OCI-LY3 (cell line): ENCODE measurements around the gene NDUFS8.

Experiments
- H2AFZ ChIP-seq: fragments of 200-600, 300-600 bp; shearing (Covaris generic); 2 replicates; pipeline ENCODE4 v1.6.0; 2014; ENCODE audit warnings: antibody characterized with exemption, low read depth, low read length
- H3K27ac ChIP-seq: fragments of 200-600, 300-600 bp; sonication (generic); 2 replicates; pipeline ENCODE4 v1.5.1; 2014; ENCODE audit warnings: mild to moderate bottlenecking, low read length, moderate library complexity, mixed read lengths
- H3K27me3 ChIP-seq: fragments of 200-600, 300-600 bp; sonication (generic); 2 replicates; pipeline ENCODE4 v1.6.1; 2014; ENCODE audit warnings: low read depth, low read length, mixed read lengths
- H3K36me3 ChIP-seq: fragments of 200-600, 300-600 bp; sonication (generic); replicated peaks from 2 replicates; pipeline ENCODE3; 2014; ENCODE audit warnings: low read depth, low read length, mixed read lengths
- H3K4me1 ChIP-seq: fragments of 300-600, 200-600 bp; sonication (generic); 2 replicates; pipeline ENCODE4 v1.6.1; 2014; ENCODE audit warnings: low read length, mixed read lengths
- H3K4me2 ChIP-seq: fragments of 200-600, 300-600 bp; sonication (generic); 2 replicates; pipeline ENCODE4 v1.6.1; 2014; ENCODE audit warnings: low read length, mixed read lengths
- H3K4me3 ChIP-seq: fragments of 300-600, 200-600 bp; sonication (generic); 2 replicates; pipeline ENCODE4 v1.5.1; 2014; ENCODE audit warnings: antibody characterized with exemption, mild to moderate bottlenecking, low read length, moderate library complexity
- H3K79me2 ChIP-seq: fragments of 300-600, 200-600 bp; shearing (Covaris generic); 2 replicates; pipeline ENCODE4 v1.6.1; 2014; ENCODE audit warnings: mild to moderate bottlenecking, low read length, mixed read lengths
- H3K9ac ChIP-seq: fragments of 300-600, 200-600 bp; shearing (Covaris generic); 2 replicates; pipeline ENCODE4 v1.6.0; 2014; ENCODE audit warnings: mild to moderate bottlenecking, low read length, moderate library complexity
- H3K9me3 ChIP-seq: fragments of 200-600, 300-600 bp; shearing (Covaris generic); 2 replicates; pipeline ENCODE4 v1.6.1; 2014; ENCODE audit warnings: low read length, mixed read lengths; ENCODE audit not compliant: insufficient read depth
- H4K20me1 ChIP-seq: fragments of 200-600, 300-600 bp; sonication (generic); 2 replicates; pipeline ENCODE4 v1.6.1; 2016; ENCODE audit warnings: low read length, mixed read lengths; ENCODE audit not compliant: insufficient read depth
- CTCF ChIP-seq: fragments of 200-600, 300-600 bp; sonication (generic); IDR thresholded peaks from 2 replicates; pipeline ENCODE4 v1.5.1; 2014; ENCODE audit warnings: antibody characterized with exemption, low read length, low read depth
- EZH2phosphoT487 ChIP-seq: fragments of 200-600 bp; shearing (Covaris generic); IDR thresholded peaks from 2 replicates; pipeline ENCODE4 v1.6.1; 2018; ENCODE audit warnings: antibody characterized with exemption, mixed run types, low read depth

NDUFS8 gene

GRCh38 chr11:67999704-68000103 is 30.8 kb upstream of the NDUFS8 start:
- H4K20me1 ChIP-seq = peaks cover 36% of the 10 kb centered on the region

GRCh38 chr11:68002575-68002937 is 27.9 kb upstream of the NDUFS8 start:
- Histone ChIP-seq H2AFZ (no peak overlapping the region), H3K4me2 (peak overlapping the region; percentile 88), H3K36me3 (peaks cover 46% of the 10 kb centered on the region), H3K9me3 (no peaks in the 10 kb centered on the region), H3K4me3 (peak overlapping the region; percentile 88), H3K27ac (peak overlapping the region; percentile 91), H3K27me3 (no peaks in the 10 kb centered on the region), H3K4me1 (peaks cover 37% of the 10 kb centered on the region), H3K79me2 (peaks cover 55% of the 10 kb centered on the region), H3K9ac (peak overlapping the region; percentile 83), H4K20me1 (peaks cover 14% of the 10 kb centered on the region)
- TF ChIP-seq EZH2phosphoT487 (no peak), CTCF (no peak)

More at GRCh38 chr11:67999704-68000103, 30.8 kb upstream of the NDUFS8 start:
- Histone ChIP-seq H3K27ac (no peak overlapping the region), H3K4me3 (no peak overlapping the region), H3K27me3 (no peaks in the 10 kb centered on the region), H3K79me2 (peaks cover 55% of the 10 kb centered on the region), H3K4me1 (peaks cover 35% of the 10 kb centered on the region), H2AFZ (no peak overlapping the region), H3K4me2 (no peak overlapping the region), H3K36me3 (peaks cover 63% of the 10 kb centered on the region), H3K9me3 (no peaks in the 10 kb centered on the region), H3K9ac (no peak overlapping the region)
- TF ChIP-seq EZH2phosphoT487 (no peak), CTCF (no peak)

- H4K20me1 ChIP-seq = peaks cover 9% of the 10 kb centered on the region
- peaks cover 40% of the 10 kb centered on the region for H3K36me3 ChIP-seq
- no peaks in the 10 kb centered on the region for H3K9me3 ChIP-seq
- H2AFZ ChIP-seq = no peak overlapping the region
- peak overlapping the region; percentile 88 for H3K4me2 ChIP-seq
- TF ChIP-seq CTCF = no peak
- no peak for TF ChIP-seq EZH2phosphoT487
- peaks cover 39% of the 10 kb centered on the region for H3K4me1 ChIP-seq
- no peaks in the 10 kb centered on the region for H3K27me3 ChIP-seq
- H3K9ac ChIP-seq = peak overlapping the region; percentile 83
- H3K27ac ChIP-seq = peak overlapping the region; percentile 91
- peak overlapping the region; percentile 88 for H3K4me3 ChIP-seq
- peaks cover 52% of the 10 kb centered on the region for H3K79me2 ChIP-seq
Observed at GRCh38 chr11:68002938-68003845, 27.3 kb upstream of the NDUFS8 start.

- peaks cover 5% of the 10 kb centered on the region; the same call in 1 of the 2 replicates for H4K20me1 ChIP-seq
- H3K4me3 ChIP-seq = peak within 1 kb of the TSS; percentile 88
- peak within 1 kb of the TSS; percentile 83 for H3K9ac ChIP-seq
- peaks cover 32% of the 10 kb centered on the region for H3K36me3 ChIP-seq
- peak within 1 kb of the TSS; percentile 88 for H3K4me2 ChIP-seq
- no peak for TF ChIP-seq EZH2phosphoT487
- no peak for TF ChIP-seq CTCF
- H3K79me2 ChIP-seq = peaks cover 49% of the 10 kb centered on the region
- H3K4me1 ChIP-seq = peaks cover 47% of the 10 kb centered on the region
- H3K9me3 ChIP-seq = no peaks in the 10 kb centered on the region
- H2AFZ ChIP-seq = no peak within 1 kb of the TSS
- H3K27me3 ChIP-seq = no peaks in the 10 kb centered on the region
- peak within 1 kb of the TSS; percentile 91 for H3K27ac ChIP-seq
Observed at GRCh38 chr11:68003846-68004550, 26.5 kb upstream of the NDUFS8 start, which contains the start of gene UNC93B1. TSS of gene UNC93B1 (minus strand) at chr11:68004097. CDS start at chr11:68004043, 54 bp downstream.
